Measurements from ENCODE around the gene PRX. TPM values are rescaled to one million over a fixed set of nuclear protein-coding genes. Genes with fewer than 3 reads are reported as not detected.
"Not testable (repeated sequence)": the region's sequence is repeated elsewhere in the genome, so short reads cannot be mapped to it uniquely, and the experiment has no call there.

The PRX gene
- total and polyA plus RNA-seq, 9 donors = 1.7 to 8.8 (median 6.9) TPM

- WGBS, 3 donors = 93 to 98% (median 95%) methylated on average over 3 of the region's 3 CpGs
- no peak for DNase-seq
- Histone ChIP-seq H3K36me3 (no peaks in the 10 kb centered on the region), H3K9me3 (no peaks in the 10 kb centered on the region), H3K27me3 (no peaks in the 10 kb centered on the region), H3K27ac (no peak overlapping the region), H3K4me3 (no peak overlapping the region), H3K4me1 (ENCODE audit: insufficient read depth) (no peaks in the 10 kb centered on the region)
- TF ChIP-seq POLR2A (IDR thresholded peaks at IDR 0.05) (no peak), CTCF (IDR thresholded peaks at IDR 0.05) (no peak), EP300 (IDR thresholded peaks at IDR 0.05) (no peak)
- intact Hi-C loops (cut with DNase I) = loop anchor here in 1 of 4 donors (10.0 kb wide), 1 partner anchor 144 kb away; no protein-coding TSS in a partner anchor
These were observed 45.4 kb upstream of the PRX start for GRCh38 chr19:40458597-40458974.

GRCh38 chr19:40457953-40458596 is 44.9 kb upstream of the PRX start:
- WGBS, 3 donors = 81 to 87% (median 83%) methylated on average over 27 of the region's 27 CpGs
- Histone ChIP-seq H3K27me3 (no peaks in the 10 kb centered on the region), H3K4me1 (ENCODE audit: insufficient read depth) (no peaks in the 10 kb centered on the region), H3K36me3 (no peaks in the 10 kb centered on the region), H3K27ac (no peak overlapping the region), H3K9me3 (no peaks in the 10 kb centered on the region), H3K4me3 (no peak overlapping the region)
- intact Hi-C loops (cut with DNase I) = loop anchor here in 1 of 4 donors (10.0 kb wide), 1 partner anchor 143 kb away; no protein-coding TSS in a partner anchor
- TF ChIP-seq CTCF (IDR thresholded peaks at IDR 0.05) = no peak
- no peak for TF ChIP-seq POLR2A (IDR thresholded peaks at IDR 0.05)
- DNase-seq = no peak

- Histone ChIP-seq H3K4me3 (no peak overlapping the region), H3K9me3 (no peaks in the 10 kb centered on the region), H3K36me3 (no peaks in the 10 kb centered on the region), H3K27ac (no peak overlapping the region), H3K27me3 (no peaks in the 10 kb centered on the region), H3K4me1 (ENCODE audit: insufficient read depth) (no peaks in the 10 kb centered on the region)
- intact Hi-C loops (cut with DNase I) = loop anchor here in 1 of 4 donors (10.0 kb wide), 1 partner anchor 142 kb away; no protein-coding TSS in a partner anchor
- WGBS, 3 donors = 88 to 90% (median 89%) methylated on average over 5 of the region's 5 CpGs
- no peak for TF ChIP-seq CTCF (IDR thresholded peaks at IDR 0.05)
- TF ChIP-seq POLR2A (IDR thresholded peaks at IDR 0.05) = no peak
- no peak for TF ChIP-seq EP300 (IDR thresholded peaks at IDR 0.05)
- DNase-seq = no peak
These were observed 43.9 kb upstream of the PRX start for GRCh38 chr19:40457048-40457447.

GRCh38 chr19:40453943-40454342 is 40.8 kb upstream of the PRX start:
- not testable (repeated sequence) for DNase-seq
- intact Hi-C loops (cut with DNase I) = loop anchor here in 1 of 4 donors (10.0 kb wide), 1 partner anchor 139 kb away; no protein-coding TSS in a partner anchor

GRCh38 chr19:40453151-40453735 is 40.1 kb upstream of the PRX start:
- Histone ChIP-seq H3K9me3 (no peaks in the 10 kb centered on the region), H3K4me3 (no peak overlapping the region), H3K4me1 (ENCODE audit: insufficient read depth) (no peaks in the 10 kb centered on the region), H3K27ac (no peak overlapping the region), H3K27me3 (no peaks in the 10 kb centered on the region), H3K36me3 (no peaks in the 10 kb centered on the region)
- no peak for DNase-seq
- intact Hi-C loops (cut with DNase I) = loop anchor here in 1 of 4 donors (10.0 kb wide), 1 partner anchor 138 kb away; no protein-coding TSS in a partner anchor
- WGBS, 3 donors = 75 to 83% (median 79%) methylated on average over 5 of the region's 5 CpGs
- TF ChIP-seq POLR2A (IDR thresholded peaks at IDR 0.05) (no peak), CTCF (IDR thresholded peaks at IDR 0.05) (no peak), EP300 (IDR thresholded peaks at IDR 0.05) (no peak)

More at GRCh38 chr19:40453943-40454342, 40.8 kb upstream of the PRX start:
- not testable (repeated sequence) for H3K36me3 ChIP-seq; H3K27me3 ChIP-seq; H3K9me3 ChIP-seq; H3K4me3 ChIP-seq; H3K27ac ChIP-seq; H3K4me1 ChIP-seq (ENCODE audit: insufficient read depth)
- WGBS, 3 donors = 92 to 95% (median 92%) methylated on average over 6 of the region's 6 CpGs
